Measurements from ENCODE around the gene NUP62.

Gene NUP62

GRCh38 chr19:49918089-49918488 is 11.2 kb downstream of the NUP62 start:
- Histone ChIP-seq H3K4me2 (no peak overlapping the region), H3K9ac (no peak overlapping the region), H3K27me3 (ENCODE audit: insufficient read depth, low read depth) (no peaks in the 10 kb centered on the region), H3K4me1 (ENCODE audit: low read depth, poor library complexity, severe bottlenecking) (peaks cover 49% of the 10 kb centered on the region), H3K36me3 (ENCODE audit: insufficient read depth) (peaks cover 27% of the 10 kb centered on the region; the same call in 1 of the 2 replicates), H3K27ac (no peak overlapping the region), H3K79me2 (ENCODE audit: insufficient read depth, low read depth) (peaks cover 81% of the 10 kb centered on the region), H4K20me1 (ENCODE audit: insufficient read depth) (peaks cover 14% of the 10 kb centered on the region; the same call in 1 of the 2 replicates), H2AFZ (ENCODE audit: low read depth) (no peak overlapping the region), H3K4me3 (IDR thresholded peaks at IDR 0.05; ENCODE audit: insufficient read depth, low read depth, low read length) (no peak overlapping the region)
- no peak for TF ChIP-seq CTCF (conservative IDR thresholded peaks at IDR 0.05; ENCODE audit: low read depth, low read length)

GRCh38 chr19:49916839-49917733 is 12.2 kb downstream of the NUP62 start:
- H3K4me3 ChIP-seq (IDR thresholded peaks at IDR 0.05; ENCODE audit: insufficient read depth, low read depth, low read length) = no peak overlapping the region
- H3K27me3 ChIP-seq (ENCODE audit: insufficient read depth, low read depth) = no peaks in the 10 kb centered on the region
- H3K4me2 ChIP-seq = no peak overlapping the region
- no peak overlapping the region for H2AFZ ChIP-seq (ENCODE audit: low read depth)
- H3K27ac ChIP-seq = no peak overlapping the region
- no peak overlapping the region for H3K9ac ChIP-seq
- TF ChIP-seq CTCF (conservative IDR thresholded peaks at IDR 0.05; ENCODE audit: low read depth, low read length) = no peak
- H3K36me3 ChIP-seq (ENCODE audit: insufficient read depth) = peaks cover 24% of the 10 kb centered on the region; the same call in 1 of the 2 replicates
- peaks cover 14% of the 10 kb centered on the region; the same call in 1 of the 2 replicates for H4K20me1 ChIP-seq (ENCODE audit: insufficient read depth)
- peaks cover 49% of the 10 kb centered on the region for H3K4me1 ChIP-seq (ENCODE audit: low read depth, poor library complexity, severe bottlenecking)
- H3K79me2 ChIP-seq (ENCODE audit: insufficient read depth, low read depth) = peaks cover 71% of the 10 kb centered on the region

- Histone ChIP-seq H2AFZ (ENCODE audit: low read depth) (no peak overlapping the region), H3K27ac (no peak overlapping the region), H3K4me3 (IDR thresholded peaks at IDR 0.05; ENCODE audit: insufficient read depth, low read depth, low read length) (no peak overlapping the region), H3K36me3 (ENCODE audit: insufficient read depth) (peaks cover 24% of the 10 kb centered on the region; the same call in 1 of the 2 replicates), H3K4me1 (ENCODE audit: low read depth, poor library complexity, severe bottlenecking) (peaks cover 50% of the 10 kb centered on the region), H3K9ac (no peak overlapping the region), H3K27me3 (ENCODE audit: insufficient read depth, low read depth) (no peaks in the 10 kb centered on the region), H3K79me2 (ENCODE audit: insufficient read depth, low read depth) (peaks cover 53% of the 10 kb centered on the region), H3K4me2 (no peak overlapping the region), H4K20me1 (ENCODE audit: insufficient read depth) (peaks cover 12% of the 10 kb centered on the region; the same call in 1 of the 2 replicates)
- peak; percentile 41; the same call in 1 of the 2 replicates for TF ChIP-seq CTCF (conservative IDR thresholded peaks at IDR 0.05; ENCODE audit: low read depth, low read length)
These were observed 14.0 kb downstream of the NUP62 start for GRCh38 chr19:49915271-49915670.

- Histone ChIP-seq H3K27me3 (ENCODE audit: insufficient read depth, low read depth) (no peaks in the 10 kb centered on the region), H3K27ac (no peak overlapping the region), H3K4me3 (IDR thresholded peaks at IDR 0.05; ENCODE audit: insufficient read depth, low read depth, low read length) (no peak overlapping the region), H3K79me2 (ENCODE audit: insufficient read depth, low read depth) (peaks cover 39% of the 10 kb centered on the region), H3K4me1 (ENCODE audit: low read depth, poor library complexity, severe bottlenecking) (peaks cover 42% of the 10 kb centered on the region), H2AFZ (ENCODE audit: low read depth) (no peak overlapping the region), H3K9ac (no peak overlapping the region), H3K4me2 (no peak overlapping the region; the same call in 1 of the 2 replicates), H3K36me3 (ENCODE audit: insufficient read depth) (peaks cover 24% of the 10 kb centered on the region; the same call in 1 of the 2 replicates), H4K20me1 (ENCODE audit: insufficient read depth) (0 out of 2 replicates have a peak, but pooled peaks cover 3% of the 10 kb centered on the region)
- no peak for TF ChIP-seq CTCF (conservative IDR thresholded peaks at IDR 0.05; ENCODE audit: low read depth, low read length)
These were observed 15.6 kb downstream of the NUP62 start for GRCh38 chr19:49913720-49914119.

All from KMS-11 (cell line).